ENCODE measurements around the gene RBPJ.

DNA sequence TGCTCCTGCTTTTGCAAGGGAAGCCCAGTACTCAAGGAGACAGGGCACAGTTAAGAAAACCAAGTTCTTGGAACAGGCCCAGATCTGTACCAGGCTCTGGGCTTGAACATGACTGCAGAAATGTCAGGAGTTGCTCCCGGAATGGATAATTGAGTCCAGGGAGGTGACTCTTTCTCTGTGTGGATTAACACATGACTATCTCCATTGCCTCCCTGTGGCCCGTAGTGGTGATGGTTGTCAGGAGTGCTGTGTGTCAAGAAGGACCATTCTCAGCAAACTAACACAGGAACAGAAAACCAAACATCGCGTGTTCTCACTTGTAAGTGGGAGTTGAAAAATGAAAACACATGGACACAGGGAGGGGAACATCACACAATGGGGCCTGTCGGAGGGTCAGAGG is 129.6 kb downstream of the RBPJ start:
- TF ChIP-seq, protein P1, sequence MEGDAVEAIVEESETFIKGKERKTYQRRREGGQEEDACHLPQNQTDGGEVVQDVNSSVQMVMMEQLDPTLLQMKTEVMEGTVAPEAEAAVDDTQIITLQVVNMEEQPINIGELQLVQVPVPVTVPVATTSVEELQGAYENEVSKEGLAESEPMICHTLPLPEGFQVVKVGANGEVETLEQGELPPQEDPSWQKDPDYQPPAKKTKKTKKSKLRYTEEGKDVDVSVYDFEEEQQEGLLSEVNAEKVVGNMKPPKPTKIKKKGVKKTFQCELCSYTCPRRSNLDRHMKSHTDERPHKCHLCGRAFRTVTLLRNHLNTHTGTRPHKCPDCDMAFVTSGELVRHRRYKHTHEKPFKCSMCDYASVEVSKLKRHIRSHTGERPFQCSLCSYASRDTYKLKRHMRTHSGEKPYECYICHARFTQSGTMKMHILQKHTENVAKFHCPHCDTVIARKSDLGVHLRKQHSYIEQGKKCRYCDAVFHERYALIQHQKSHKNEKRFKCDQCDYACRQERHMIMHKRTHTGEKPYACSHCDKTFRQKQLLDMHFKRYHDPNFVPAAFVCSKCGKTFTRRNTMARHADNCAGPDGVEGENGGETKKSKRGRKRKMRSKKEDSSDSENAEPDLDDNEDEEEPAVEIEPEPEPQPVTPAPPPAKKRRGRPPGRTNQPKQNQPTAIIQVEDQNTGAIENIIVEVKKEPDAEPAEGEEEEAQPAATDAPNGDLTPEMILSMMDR (IDR thresholded peaks at IDR 0.05), result no peak
- TF ChIP-seq POLR2A (IDR thresholded peaks at IDR 0.05), result no peak

Measured in esophagus squamous epithelium (tissue), 4 donors.